Measurements from ENCODE around the gene VASH1. TPM values are rescaled to one million over a fixed set of nuclear protein-coding genes. Genes with fewer than 3 reads are reported as not detected.

VASH1 gene
- total RNA-seq, 1 experiment from 2014 or later, result 0.54 TPM

DNA sequence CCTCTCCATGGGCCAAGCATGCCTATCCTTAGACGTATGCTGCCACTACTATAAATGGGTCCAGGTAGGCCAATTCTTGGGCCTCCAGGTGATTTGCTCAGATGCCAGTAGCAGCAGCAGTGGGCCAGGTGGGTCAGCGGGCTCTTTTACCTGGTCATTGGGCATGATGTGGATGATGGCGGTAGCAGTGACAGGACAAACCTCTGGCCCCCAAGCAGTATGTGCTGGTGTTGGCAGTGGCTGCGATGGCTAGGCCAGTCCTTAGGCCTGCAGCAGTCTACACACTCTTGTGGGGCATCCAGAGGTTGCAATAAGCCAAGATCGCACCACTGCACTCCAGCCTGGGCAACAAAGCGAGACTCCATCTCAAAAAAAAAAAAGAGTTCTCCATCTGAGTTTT, 19.1 kb upstream of the VASH1 start:
- no peak for DNase-seq (ENCODE audit: low read depth)

- DNase-seq (ENCODE audit: low read depth), result no peak
These were observed 18.3 kb upstream of the VASH1 start for GRCh38 chr14:76742966-76743365.

GRCh38 chr14:76752744-76753143, 8.5 kb upstream of the VASH1 start:
- DNase-seq (ENCODE audit: low read depth), result no peak

DNA sequence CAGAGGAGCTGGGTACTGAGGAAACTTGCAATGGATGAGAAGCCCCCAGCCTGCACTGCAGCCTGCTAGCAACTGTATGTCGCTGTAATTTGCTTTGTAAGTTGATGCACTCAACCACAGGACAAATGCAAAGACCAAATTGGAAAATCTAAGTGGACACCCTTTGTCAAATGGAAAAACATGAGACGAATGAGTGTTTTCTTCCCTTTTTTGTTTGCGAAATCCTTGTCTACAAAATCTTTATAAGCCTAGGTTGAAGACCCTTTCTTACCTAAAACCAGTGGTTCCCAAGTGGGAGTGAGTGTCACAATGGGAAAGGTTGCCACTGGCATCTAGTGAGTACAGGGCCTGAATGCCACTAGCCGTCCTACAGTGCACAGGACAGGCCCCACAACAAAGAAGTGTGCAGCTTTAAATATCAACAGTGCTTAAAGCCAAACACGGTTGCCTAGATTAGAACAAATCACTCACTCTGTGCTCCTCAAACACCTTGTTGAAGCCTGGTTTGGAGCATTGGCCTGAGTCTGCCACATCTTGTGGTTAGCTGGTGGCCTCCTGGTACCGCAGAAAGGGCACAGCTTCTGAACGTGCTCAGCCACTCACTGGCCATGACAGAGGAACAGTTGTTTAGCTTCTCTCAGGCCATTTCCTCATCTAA, 7.6 kb upstream of the VASH1 start:
- no peak for DNase-seq (ENCODE audit: low read depth)

DNA sequence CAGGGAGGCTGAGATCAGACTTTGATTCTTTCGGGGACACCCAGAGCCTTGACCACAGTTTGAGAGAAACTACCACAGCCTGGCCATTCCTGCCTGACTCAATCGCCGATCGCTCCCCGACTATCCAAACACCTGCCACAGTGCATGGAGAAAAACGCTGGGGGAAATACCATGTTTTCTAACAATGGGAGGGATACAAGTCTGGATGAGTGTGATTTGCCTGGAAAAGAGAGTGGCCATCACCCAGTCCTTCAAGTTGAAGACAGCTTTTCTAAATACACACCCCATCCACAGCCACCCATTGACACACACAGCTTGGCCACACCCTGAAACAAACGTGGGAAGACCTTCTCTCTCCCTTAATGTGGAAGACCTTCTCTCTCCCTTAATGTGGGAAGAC, 6.7 kb upstream of the VASH1 start:
- DNase-seq (ENCODE audit: low read depth), result no peak

DNA sequence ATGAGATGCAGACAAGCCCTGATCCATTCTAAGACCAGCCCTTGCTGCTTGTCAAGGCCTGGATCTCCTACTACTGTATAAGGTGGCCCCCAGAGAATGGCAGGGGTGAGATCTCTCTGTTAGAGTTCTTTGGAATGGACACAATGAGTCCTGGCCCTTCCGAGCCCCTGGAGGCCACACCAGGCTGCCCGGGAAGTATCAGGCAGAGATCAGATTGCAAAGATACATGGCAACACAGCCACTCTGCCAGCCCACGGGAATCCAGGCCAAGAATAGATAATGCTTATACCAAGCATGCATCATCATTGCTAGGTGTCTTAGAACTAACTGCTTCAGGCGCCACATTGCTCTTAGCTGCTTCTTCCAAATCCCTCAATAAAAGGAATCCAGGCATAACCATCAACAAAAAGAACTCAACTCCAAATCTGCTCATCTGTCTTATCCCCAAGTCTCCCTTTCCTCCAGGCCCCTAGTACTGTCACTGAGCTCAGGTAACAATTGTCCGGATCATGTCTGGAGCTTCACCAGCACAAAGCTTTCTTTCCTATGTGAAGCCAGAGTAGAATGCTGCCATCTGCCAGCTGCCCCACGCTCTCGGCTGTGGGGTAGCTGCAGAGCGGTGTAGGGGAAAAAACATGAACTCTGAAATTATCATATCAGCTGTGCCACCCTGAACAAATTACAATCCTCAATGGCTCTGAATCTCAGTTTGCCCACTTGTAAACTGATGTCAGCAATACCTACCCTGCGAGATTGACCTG, 5.5 kb upstream of the VASH1 start:
- no peak for DNase-seq (ENCODE audit: low read depth)

GRCh38 chr14:76756371-76756750, 4.9 kb upstream of the VASH1 start:
- DNase-seq (ENCODE audit: low read depth), result no peak

DNA sequence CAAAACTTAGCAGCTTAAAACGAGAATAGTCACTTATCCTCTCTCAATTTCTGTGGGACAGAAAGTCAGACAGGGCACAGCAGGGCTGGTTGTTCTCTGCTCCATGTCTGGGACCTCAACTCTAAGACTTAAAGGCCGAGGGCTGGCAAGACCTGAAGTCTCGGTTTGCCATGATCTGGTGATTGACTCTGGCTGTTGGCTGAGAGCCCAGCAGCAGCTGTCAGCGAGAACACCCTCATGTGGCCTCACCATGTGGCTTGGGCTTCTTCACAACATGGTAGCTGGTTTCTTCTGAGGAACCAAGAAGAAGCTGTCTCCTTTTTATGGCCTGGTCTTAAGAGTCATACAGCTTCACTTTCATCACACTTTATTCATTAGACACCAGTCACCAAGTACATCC, 1.7 kb upstream of the VASH1 start:
- no peak for DNase-seq (ENCODE audit: low read depth)

DNA sequence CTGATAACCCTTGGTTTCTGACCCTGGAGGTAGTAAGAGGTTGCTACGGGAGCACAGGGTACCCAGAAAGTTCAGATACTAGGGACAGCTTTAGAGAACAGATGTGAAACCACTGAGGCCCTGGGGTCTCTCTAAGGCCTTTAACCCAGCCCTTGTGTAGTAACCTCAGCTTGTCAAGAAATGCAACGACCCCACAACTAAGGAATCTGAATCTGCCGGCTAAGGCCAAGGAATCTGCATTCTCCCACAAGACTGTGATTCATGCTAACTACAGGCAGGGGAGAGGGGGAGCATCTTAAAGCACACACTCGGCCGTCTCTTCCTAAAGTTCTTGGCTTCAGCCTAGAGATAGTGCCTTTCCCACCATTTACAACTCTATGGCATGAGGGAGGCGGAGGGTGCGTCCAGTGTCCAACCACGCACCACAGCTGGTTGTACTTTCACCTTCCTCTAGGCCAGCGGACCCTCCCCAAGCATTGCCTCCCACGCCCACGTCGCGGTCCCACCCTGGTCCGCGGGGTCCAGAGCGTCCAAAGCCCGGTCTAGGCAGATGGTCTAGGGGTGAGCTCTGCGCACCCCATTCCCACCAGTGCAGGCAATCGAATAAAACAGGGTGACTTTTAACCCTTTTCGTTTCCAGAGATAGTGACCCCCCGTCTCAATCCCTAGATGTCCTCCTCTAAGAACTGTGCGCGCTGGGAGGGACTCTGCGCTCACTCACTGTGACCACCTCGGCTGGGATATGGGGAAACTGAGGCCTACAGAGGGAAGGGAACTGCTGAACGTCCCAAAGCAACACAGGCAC, 735 bp upstream of the VASH1 start:
- DNase-seq (ENCODE audit: low read depth), result no peak

DNA sequence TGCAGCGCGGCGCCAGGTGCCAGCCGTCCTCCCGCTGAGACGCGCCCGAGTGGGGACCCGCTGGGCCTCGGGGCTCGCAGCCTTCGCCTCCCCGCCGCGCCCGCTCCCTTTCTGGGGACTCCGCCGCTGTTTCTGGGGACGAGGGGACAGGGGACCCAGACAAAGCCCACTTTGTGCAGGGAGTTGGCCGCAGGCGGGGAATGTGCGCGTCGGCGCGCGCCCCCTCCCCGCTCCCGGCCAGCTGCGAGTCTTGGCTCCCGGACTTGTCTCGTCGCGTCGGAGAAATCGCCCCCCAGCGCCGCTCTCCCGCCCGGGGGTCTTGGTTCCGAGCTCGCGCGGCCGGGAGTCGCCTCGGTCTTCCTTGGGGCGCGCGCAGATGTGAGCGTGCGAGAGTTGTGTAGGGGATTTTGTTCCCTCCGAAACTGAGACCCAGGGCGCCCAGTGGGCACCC, 717 bp downstream of the VASH1 start:
- DNase-seq (ENCODE audit: low read depth), result no peak

DNA sequence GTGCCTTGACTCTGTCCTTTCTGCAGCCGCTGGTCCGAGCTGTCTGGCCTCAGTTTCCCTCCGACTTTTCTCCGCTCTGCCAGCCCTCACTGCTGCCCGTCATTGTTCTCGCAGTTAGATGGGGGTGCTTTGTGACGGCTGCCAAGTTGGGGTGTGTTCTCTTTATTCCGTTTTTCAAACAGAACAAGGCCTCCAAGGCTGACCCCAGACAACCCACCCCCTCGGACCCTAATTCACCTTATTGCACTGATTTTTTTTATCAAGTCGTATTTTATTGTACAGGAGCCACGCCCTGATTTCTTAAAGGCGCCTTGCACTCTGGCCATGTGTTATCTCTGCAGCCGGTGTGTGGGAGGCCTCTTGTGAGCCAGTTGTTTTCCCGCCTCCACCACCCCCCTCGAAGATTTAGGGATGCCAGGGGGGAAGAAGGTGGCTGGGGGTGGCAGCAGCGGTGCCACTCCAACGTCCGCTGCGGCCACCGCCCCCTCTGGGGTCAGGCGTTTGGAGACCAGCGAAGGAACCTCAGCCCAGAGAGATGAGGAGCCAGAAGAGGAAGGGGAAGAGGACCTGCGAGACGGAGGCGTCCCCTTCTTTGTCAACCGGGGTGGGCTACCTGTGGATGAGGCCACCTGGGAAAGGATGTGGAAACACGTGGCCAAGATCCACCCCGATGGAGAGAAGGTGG, 1.3 kb downstream of the VASH1 start:
- DNase-seq (ENCODE audit: low read depth), result no peak

GRCh38 chr14:76763096-76764041, 2.1 kb downstream of the VASH1 start:
- DNase-seq (ENCODE audit: low read depth), result no peak

DNA sequence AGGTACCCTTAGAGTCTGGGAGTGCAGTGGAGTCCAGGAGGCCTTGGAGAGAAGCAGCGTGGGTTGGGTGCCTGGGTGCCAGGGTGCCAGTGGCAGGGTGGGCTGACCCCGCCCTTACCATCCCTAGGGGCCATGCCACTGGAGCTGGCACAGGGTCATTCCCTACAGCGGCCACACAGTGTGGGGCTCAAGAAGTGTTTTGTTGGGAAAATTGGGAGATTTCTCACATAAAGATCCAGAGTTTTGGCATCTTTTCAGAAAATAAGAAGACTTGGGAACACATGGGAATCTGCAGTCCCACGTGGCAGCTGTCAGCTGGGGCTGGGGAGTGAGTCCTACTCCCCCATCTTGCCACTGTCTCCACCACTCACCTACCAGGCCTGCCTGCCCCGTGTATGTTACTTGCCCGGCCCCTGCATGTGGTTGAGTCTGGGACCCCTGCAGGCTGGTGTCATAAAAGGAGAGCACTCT, 4.2 kb downstream of the VASH1 start:
- no peak for DNase-seq (ENCODE audit: low read depth)

GRCh38 chr14:76767681-76768656, 6.7 kb downstream of the VASH1 start:
- no peak for DNase-seq (ENCODE audit: low read depth)

DNA sequence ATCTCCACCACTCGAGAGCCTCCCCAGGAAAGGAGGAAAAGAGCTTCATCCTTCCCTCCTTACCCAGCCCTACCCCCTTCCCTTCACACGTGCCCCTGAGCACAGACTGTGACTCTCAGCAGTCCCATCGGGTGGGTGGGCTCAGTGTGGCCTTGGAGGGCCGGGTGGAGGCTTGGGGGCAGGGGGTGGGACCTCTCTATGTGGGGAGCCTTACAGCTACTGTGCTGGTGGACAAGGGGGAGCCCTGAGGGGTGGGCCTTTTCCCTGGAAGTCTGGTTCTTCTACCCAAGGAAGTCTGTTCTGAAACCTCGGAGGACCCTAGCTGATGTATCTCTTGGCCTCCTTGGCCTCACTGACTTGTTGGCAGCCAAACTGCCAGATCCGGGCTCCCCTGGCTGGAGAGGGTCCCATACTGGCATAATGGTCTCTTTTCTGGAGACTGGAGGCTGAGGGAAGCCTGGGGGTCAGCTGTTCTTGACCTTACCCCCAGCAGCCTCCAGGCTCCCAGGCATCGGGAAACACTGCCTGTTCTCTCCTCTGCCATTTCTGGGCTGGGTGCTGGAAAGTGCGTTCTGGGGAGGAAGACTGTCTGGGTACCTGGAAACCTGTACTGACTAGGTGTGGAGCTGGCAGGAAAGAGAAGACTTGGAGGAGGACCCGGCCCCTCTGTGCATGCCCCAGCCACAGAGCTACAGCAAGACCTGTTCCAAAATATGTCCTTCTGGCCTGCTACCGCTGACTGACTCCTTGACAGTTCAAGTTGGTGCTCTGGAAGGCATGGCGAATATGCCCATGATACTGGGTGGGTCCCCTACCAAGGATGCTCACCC, 7.6 kb downstream of the VASH1 start:
- no peak for DNase-seq (ENCODE audit: low read depth)

DNA sequence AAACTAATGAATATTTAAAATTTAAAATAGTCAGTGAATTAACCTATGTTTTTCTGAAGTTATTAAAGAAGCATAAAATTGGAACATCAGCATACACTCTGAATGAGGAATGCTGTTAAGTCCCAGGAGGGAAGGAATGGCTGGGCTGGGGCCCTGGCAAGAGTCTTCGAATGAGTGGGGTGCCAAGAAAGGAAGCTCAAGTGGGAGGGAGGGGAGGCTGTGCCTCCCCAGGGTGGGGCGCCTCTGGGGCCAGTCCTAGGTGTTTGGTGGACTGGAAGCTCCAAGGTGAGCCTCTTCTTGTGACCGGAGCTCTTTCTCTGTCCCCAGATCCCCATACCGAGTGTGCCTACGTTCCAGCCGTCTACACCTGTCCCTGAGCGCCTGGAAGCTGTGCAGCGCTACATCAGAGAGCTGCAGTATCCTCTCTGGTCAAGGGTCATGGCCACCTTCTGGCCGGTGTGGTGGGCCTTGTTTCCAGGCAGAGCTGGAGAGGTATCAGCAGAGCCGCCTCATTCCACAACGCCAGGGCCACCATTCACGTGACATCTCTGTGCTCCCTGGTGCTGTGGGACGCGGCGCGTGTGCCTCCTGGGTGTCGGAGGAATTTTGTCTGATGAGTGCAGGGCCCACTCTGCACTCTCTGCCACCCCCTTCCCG, 8.5 kb downstream of the VASH1 start:
- DNase-seq (ENCODE audit: low read depth), result no peak

DNA sequence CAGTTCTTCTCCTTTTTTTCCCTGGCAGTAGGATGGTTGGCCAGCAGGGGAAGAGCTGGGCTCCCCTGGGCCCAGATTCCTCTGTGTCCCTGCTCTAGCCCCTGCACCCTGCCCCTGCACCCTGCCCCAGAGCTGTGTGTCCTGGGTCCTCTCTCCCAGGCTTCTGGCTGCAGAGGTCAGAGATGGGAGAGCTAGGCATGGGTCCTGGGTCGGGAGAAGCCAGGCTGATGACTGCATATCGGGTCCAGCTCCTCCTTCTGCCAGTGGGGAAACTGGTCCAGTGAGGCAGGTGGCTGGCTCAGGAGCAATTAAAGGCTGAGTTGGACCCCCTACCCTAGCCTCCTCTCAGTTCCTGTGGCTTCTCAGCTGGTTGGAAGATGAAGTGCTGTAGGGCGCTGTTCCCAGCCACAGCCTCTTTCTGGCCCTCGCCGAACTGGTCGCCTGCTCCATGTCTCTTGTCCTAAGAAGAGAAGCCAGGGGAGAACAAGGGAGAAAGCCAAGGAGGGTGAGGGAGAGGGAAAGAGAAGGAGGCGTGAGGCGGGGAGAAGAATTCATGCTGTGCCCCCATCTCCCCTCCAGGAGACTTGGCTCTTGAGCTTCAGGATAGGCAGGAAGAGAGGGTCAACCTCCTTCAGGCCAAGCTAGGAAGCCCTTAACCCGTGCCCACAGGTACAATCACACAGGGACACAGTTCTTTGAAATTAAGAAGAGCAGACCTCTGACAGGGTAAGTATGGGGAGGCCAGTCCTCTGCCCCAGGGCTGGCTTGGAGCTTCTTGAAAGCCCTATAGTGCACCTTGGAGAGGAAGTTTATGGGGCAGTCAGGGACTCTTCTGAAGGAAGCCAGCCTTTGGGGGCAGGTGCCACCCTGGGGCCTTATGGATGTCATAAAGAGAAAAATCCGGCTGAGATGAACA, 9.5 kb downstream of the VASH1 start:
- no peak for DNase-seq (ENCODE audit: low read depth)

All from M059J (cell line).